Fibroblast of mammary gland (primary cell): ENCODE measurements around the gene SMAD1.

Source experiments
- DNase-seq: peaks from one replicate; pipeline ENCODE4 v3.0.0-alpha.2; 2010; ENCODE audit warnings: low read depth
- H3K4me3 ChIP-seq: 2 replicates; pipeline ENCODE4 v1.5.1; 2011; ENCODE audit warnings: low read depth, mild to moderate bottlenecking, low read length, moderate library complexity; ENCODE audit not compliant: control insufficient read depth
- TF ChIP-seq, protein P1 (sequence below): conservative IDR thresholded peaks from 2 replicates; pipeline ENCODE4 v1.5.1; 2011; ENCODE audit warnings: low read depth, low read length, inconsistent platforms; ENCODE audit not compliant: control insufficient read depth, insufficient read depth

The SMAD1 gene

DNA sequence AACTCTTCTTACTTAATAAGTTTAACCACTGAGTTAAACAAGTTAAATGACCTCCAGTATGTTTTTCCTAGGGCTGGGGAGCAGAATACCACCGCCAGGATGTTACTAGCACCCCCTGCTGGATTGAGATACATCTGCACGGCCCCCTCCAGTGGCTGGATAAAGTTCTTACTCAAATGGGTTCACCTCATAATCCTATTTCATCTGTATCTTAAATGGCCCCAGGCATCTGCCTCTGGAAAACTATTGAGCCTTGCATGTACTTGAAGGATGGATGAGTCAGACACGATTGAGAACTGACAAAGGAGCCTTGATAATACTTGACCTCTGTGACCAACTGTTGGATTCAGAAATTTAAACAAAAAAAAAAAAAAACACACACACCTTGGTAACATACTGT is 76.1 kb downstream of the SMAD1 start:
- H3K4me3 ChIP-seq, result no peak overlapping the region
- TF ChIP-seq, protein P1, sequence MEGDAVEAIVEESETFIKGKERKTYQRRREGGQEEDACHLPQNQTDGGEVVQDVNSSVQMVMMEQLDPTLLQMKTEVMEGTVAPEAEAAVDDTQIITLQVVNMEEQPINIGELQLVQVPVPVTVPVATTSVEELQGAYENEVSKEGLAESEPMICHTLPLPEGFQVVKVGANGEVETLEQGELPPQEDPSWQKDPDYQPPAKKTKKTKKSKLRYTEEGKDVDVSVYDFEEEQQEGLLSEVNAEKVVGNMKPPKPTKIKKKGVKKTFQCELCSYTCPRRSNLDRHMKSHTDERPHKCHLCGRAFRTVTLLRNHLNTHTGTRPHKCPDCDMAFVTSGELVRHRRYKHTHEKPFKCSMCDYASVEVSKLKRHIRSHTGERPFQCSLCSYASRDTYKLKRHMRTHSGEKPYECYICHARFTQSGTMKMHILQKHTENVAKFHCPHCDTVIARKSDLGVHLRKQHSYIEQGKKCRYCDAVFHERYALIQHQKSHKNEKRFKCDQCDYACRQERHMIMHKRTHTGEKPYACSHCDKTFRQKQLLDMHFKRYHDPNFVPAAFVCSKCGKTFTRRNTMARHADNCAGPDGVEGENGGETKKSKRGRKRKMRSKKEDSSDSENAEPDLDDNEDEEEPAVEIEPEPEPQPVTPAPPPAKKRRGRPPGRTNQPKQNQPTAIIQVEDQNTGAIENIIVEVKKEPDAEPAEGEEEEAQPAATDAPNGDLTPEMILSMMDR, result peak; percentile 100
- peak; percentile 71 for DNase-seq

DNA sequence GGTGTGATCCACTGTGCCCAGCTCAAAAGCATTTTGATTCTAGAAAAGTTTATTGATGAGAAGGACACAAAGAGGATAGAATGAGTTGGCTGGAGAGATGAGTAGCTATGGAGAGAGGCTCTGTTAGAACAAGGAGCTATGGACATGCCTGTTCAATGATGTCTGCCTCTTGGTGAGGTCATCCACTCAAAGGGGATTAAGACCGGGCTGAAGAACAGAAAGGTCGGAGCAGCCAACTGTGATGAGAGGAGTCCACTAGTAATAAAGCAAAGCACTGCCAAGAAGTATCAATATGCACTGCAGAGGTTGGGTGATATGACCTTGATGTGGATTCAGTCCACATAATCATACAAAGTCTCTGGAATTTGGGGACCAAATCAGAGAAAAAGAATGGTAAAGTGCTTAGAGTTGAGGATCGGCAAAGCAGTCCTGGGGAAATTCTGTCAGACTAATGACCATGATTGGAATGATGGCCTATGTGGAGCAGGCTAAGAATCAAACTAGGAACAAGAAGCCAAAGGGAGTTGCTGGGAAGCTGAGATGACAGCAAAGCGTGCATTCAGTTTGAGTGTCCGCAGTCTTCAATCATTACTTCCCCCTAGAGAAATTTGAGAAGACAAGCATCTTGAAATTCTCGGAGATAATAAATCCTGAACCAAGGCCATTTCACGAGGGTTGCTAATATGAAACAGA is 81.8 kb downstream of the SMAD1 start:
- TF ChIP-seq, protein P1, result no peak
- H3K4me3 ChIP-seq, result no peak overlapping the region
- no peak for DNase-seq

DNA sequence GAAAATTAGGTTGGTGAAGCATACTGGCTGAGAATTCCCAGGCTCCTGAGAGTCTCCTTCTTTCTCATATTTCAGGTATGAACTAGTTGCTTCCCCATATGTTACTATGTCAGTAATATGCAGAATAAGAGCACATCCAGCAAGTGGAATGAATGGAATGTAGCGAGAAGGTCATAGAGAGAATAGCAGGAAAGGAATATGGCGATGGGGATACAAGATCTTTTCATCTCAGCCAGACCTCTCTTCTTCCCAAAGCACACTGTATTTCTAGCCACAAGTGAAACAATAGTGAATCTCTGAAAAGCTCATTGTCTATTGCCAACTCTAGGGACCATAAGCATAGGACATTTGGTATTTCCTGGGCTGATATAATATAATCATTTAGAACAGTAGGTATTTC is 82.9 kb downstream of the SMAD1 start:
- TF ChIP-seq, protein P1, result no peak
- DNase-seq, result no peak
- H3K4me3 ChIP-seq, result no peak overlapping the region

DNA sequence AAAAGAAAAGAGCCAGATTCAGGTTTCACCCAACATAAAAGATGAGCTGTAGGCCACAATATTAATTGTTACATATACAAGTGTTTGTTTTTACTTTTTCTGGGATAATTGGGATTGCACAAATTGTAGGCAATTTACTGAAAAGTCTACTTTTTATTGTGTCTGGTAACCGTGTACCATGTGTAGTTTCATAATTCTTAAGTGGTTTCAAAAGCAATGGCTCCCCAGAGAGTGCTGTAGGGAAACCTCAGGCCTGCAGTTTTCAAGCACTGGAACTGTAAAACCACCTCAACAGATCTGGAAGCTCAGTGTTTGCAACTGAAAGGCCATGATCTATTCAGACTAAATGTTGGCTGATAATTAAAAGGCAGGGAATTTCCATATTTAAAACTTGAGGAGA is 83.7 kb downstream of the SMAD1 start:
- TF ChIP-seq, protein P1, result no peak
- peak; percentile 82 for DNase-seq
- no peak overlapping the region for H3K4me3 ChIP-seq

DNA sequence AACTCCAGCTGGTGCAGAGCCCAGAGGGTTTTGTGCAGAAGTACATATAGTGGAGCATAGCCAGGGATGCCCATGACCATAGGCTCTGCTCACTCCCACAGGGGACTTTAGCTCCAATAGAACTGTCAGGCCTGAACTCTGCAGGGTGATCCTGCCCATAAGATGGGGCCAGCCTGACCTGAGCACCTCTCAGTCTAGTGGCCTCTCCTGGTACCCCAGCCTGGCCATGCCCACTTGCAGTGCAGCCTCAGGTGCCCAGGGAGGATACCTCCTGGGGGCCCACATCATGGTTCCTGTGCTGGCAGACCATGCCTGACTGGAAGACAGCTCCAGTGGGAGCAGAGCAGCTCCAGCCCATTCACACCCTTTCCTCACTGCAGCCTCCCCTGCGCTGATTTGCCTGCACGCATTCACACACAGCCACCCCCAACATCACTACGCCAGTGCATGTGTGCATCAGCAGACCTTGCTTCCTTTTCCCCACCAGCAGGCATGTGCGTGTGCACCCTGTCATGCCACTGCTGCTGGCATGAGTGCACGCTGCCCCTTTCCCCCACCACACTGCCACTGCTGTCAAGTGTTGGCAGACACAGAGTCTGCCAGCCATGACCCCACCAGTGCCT is 84.5 kb downstream of the SMAD1 start:
- no peak overlapping the region for H3K4me3 ChIP-seq
- DNase-seq, result no peak
- TF ChIP-seq, protein P1, result no peak

DNA sequence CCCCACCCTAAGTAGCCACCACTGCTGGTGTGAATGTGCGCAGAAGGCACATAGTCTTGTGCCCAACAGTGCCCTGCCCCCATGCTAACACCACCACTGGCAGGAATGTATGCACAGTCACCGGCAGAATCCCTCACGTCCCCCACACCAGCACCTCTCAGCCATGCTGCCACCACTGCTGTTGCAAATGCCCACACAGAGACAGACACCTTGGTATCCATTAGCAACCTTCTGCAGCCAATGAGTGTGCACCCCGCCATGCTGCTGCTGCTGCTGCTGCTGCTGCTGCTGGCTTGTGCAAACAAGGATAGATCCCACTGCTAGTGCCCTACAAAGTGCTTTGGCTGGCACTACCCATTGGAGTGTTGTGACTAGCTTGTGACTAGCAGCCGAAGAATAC is 85.1 kb downstream of the SMAD1 start:
- TF ChIP-seq, protein P1, result no peak

More for the DNA sequence above, 85.1 kb downstream of the SMAD1 start:
- DNase-seq, result no peak
- no peak overlapping the region for H3K4me3 ChIP-seq
